ENCODE measurements around the gene PAX5.

DNA sequence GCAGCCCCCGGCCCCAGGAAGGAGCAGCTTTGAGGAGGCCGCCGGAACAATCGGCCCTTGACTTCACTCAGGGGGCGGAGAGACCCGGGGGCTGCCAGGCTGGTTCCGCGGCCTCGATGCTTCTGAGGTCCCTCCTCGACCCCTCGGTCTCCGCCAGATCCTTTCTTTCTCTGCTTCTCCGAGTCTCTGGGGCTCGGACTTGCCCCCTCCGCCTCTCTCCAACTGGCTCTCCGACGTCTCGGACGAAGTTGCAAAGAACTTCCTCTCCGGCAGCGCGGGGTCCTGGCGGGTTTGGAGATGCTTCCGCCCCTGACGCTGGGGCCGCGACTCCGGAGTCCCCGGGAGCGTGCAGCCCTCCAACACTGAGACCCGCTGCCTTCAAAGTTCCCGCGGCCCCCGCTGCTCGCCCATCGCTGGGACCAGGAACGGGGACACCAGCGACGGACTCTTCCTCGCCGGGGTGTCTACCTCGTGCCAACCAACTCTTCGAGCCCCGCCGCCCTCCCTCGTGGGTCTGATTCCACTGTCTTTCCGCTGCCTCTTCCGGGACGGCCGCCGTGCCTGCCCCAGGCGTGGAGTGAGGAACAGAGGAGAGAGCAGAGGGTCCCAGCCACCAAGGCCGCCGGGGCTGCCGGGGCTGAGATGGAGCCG is 7.0 kb downstream of the PAX5 start:
- TF ChIP-seq CTCF (conservative IDR thresholded peaks at IDR 0.05 in 1 of 2, IDR thresholded peaks at IDR 0.05 in 1 of 2; ENCODE audit: low read depth in 1 of 2, low read length in 2 of 2) (no peak), EZH2 (IDR thresholded peaks at IDR 0.05; ENCODE audit: low read length, missing control alignments) (peak; percentile 81)
